Measurements from ENCODE around the gene ITIH3. TPM values are rescaled to one million over a fixed set of nuclear protein-coding genes. Genes with fewer than 3 reads are reported as not detected.

ITIH3 gene
- 0.71 TPM for total RNA-seq
- long read RNA-seq, partial matches to known transcripts, result 1 of 2 reads
- long read RNA-seq, other reads (novel, unspliced or antisense), result 1 of 2 reads

- no peak for DNase-seq (ENCODE audit: low spot score)
Observed at GRCh38 chr3:52794612-52795099, at the start of gene ITIH3. TSS of gene ITIH3 (plus strand) at chr3:52794796. CDS start at chr3:52794804, 8 bp downstream.

DNA sequence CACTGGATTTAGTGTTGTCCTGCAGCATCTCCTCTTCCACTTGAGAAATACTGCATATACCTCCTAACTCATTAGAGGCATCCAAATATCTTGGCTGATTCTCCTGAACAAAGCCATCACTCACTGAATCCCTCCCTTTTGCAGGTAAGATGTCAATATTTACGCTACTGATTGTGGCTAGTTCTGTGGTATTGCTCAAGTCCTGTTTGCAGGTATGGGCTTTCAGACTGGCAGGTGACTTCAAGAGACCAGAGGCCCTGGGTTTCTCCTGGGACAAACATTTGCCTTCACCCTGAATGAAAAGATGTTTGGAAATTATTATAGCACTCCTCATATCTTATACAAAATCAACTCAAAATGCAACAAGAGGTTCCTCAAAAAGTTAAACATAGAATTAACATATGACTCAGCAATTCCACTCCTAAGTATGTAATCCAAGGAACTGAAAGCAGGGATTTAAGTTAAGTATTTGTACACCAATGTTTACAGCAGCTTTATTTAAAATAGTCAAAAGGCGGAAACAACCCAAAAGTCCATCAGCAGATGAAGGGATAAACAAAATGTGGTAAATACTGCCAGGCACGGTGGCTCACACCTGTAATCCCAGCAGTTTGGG lies 42.4 kb upstream of the ITIH3 start:
- no peak for DNase-seq (ENCODE audit: low spot score)

DNA sequence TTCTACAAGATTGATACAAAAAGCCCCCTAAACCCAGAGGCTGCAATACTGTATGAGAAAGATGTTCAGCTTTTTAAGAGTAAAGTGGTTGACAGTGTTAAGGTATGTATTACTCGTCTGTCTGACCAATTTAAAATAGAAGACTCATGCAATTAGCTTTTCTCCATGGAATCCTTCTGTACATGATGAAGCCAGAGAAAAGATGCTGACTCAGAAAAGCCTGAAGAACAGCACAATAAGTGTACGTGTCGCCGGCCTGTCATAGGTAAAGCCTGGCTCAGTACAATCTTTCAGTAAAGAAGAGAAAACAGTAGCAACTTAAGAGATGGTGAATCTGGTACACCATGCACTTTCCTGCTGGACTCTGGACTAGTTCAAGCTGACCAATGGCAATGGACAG lies 40.2 kb upstream of the ITIH3 start:
- no peak for DNase-seq (ENCODE audit: low spot score)

- DNase-seq (ENCODE audit: low spot score), result no peak
Observed at GRCh38 chr3:52756141-52756540, 38.5 kb upstream of the ITIH3 start.

DNA sequence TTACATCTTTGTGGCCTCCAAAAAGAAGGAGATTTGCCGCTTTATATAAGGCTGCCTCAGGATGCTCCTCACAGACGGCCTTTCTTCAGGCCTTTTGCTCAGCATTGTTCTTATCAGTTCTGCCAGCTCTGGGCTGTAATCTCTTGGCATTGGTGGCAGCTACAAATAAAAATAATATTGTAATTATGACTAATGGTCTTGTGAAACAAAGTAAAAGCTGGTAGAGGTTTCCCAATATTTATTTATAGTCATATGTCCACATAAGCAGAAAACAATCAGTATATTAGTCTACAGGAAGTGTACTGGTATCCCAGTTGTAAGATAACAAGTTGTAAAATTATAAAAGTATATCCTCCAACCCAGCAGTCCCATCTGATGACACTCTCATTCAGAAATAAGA lies 31.1 kb upstream of the ITIH3 start:
- no peak for DNase-seq (ENCODE audit: low spot score)

GRCh38 chr3:52769786-52770455 lies 24.7 kb upstream of the ITIH3 start:
- no peak for DNase-seq (ENCODE audit: low spot score)

DNA sequence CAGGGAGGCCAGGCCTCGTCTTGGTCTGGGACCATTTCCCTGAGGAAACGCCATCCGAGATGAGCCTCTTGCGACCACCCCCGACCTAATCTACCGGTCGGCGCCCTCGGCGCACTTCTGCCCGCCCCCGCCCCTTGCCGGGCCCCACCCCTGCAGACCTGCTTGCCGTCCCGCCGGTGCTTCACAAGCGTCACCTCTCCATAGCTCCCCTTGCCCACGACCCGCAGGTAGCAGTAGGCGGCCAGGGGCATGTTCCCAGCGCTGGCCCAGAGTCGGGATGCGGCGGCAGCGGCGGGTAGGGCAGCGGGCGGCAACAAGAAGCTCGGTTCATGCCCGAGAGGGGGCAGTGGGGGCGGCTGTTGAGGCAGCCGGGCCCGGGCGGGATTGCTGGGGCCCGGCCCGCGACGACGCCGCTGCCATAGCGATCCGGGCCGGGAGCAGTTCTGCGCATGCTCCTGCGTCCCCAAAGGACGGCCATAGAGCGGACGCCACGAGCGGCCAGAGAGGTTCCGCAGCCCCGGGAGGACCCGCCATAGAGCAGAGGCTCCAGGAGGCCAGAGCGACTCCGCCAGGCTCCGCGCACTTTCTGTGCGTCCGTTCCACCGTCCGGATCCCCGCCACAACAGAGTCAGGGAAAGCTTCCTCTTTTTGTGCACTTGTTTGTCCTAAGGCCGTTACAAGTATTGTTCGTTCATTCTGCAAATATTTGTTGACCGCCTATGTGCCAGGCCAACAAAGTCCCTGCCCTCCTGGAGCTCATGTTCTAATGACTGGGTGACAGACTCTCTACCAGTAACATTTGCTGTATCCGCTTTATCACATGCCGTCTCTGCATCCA lies 23.9 kb upstream of the ITIH3 start, which contains the start of gene NEK4:
Gene NEK4, minus strand, starts transcription at position 445 of the 838 bp plus-strand sequence. Its CDS starts 194 bp downstream, at position 251.
- DNase-seq (ENCODE audit: low spot score), result peak; percentile 98

- no peak for DNase-seq (ENCODE audit: low spot score)
Observed at GRCh38 chr3:52771334-52771681, 23.3 kb upstream of the ITIH3 start.

- no peak for DNase-seq (ENCODE audit: low spot score)
Observed at GRCh38 chr3:52771702-52772101, 22.9 kb upstream of the ITIH3 start.

DNA sequence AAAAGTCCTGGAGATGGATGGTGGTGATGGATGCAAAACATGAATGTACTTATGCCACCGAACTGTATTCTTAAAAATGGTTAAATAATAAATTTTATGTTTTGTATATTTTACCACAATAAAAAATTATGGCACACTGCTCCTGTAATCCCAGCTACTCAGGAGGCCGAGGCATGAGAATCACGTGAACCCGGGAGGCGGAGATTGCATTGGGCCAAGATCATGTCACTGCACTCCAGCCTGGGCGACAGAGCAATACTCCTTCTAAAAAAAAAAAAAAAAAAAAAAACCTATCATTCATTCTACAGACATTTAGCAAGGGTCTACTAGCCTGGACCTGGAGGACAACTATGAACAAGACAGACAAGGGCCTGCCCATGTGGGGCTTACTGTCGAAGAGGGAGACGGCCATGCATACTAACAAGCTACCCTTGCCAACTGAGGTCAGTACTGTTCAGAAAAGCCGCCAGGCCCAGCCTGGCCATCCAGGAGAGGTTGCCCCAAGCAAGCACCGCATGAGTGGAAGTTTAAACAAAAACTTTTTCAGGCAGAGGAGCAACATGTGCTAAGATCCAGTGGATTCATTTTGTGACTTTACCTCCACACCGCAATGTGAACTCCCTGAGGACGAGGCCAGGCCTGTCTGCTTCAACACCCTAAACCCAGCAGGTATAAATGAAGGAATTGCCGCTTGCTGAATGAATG lies 21.1 kb upstream of the ITIH3 start:
- no peak for DNase-seq (ENCODE audit: low spot score)

- peak; percentile 43 for DNase-seq (ENCODE audit: low spot score)
Observed at GRCh38 chr3:52774066-52774713, 20.4 kb upstream of the ITIH3 start.

DNA sequence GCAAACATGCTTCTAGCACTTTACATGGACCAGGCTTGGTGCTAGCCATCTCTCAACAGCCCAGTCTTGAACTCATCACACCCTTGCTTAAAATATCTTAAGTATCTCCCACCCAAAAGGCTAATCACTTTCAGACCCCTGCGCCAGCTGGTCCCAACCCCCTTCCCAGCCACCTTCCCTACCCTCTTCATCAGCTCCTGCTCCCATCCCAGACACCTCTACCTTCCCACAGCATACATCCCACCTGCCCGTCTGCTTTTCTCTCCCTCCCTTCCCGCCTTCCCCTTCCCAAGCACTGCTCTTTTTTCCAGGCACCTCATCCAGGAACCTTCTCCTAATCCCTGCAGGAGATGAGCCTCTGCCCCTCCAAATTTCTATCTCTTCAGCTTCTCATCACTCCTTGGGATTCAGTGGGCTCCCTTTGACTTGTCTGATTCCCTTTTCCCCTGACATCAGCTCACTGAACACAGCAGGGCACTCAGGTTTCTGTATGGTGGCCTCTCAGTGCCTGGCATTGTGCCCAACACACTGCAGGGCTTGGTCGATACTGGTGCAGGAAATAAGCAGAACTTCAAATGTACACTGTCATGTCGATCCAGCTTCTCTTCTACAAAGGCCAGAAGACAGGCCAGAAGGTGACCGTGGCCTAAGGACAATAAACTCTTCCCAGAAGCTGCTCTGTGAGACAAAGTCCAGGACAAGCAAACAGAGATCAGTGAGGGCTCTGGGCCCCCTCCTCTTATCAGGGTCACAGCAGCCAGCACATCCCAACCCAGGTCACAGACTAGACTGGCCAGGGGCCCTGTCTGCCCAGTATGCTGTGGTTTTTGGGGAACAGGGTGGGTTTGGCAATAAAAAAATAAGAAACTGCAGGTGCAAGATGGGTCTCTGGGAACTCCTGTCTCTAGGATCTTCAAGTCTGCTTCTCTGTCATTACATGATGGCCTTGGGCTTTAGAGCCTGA lies 19.4 kb upstream of the ITIH3 start:
- DNase-seq (ENCODE audit: low spot score), result peak; percentile 81

GRCh38 chr3:52775877-52776276 lies 18.7 kb upstream of the ITIH3 start:
- DNase-seq (ENCODE audit: low spot score), result peak; percentile 41

GRCh38 chr3:52776486-52776885 lies 18.1 kb upstream of the ITIH3 start:
- peak; percentile 47 for DNase-seq (ENCODE audit: low spot score)

DNA sequence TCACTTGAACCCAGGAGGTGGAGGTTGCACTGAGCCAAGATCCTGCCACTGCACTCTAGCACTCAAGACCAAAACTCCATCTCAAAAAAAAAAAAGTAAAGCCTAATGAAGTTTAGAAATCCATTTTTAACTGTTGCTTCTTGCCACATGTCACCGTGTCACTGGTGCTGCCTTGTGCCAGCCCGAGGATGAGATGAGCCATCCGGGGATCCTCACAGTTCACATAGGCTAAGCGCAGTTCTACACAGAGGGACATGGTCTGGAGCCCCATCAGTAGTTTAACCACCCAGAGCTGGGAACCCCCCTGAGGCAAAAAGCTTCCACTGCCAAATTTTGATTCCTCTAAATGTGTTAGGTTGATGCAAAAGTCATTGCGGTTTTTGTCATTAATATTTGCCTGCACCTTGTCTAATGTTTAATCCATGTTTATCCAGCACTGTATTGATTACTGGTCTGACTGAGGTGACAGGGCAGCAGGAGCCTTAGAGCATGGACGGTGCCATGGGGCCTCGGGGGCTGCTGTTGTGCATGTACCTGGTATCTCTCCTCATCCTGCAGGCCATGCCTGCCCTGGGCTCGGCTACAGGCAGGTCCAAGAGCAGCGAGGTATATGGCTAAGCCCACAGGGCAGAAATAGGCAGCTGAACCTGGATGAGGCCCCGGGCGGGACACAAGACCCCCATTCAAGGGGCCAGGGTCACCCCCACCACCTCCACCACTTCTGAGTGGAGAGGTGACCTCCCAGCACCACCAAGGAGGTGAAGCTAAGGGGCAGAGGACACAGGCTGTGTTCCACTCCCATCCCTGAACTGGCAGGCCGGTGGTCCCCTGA lies 17.3 kb upstream of the ITIH3 start, which contains the start of gene ITIH1:
Gene ITIH1, plus strand, starts transcription at position 473 of the 832 bp plus-strand sequence. Its CDS starts 17 bp downstream, at position 490.
- DNase-seq (ENCODE audit: low spot score), result peak; percentile 78

- DNase-seq (ENCODE audit: low spot score), result peak; percentile 82
Observed at GRCh38 chr3:52777959-52778805, 16.4 kb upstream of the ITIH3 start.

All from mesenteric fat pad (tissue), 1 donor.